Measurements from ENCODE around the gene SRR.

SRR gene

DNA sequence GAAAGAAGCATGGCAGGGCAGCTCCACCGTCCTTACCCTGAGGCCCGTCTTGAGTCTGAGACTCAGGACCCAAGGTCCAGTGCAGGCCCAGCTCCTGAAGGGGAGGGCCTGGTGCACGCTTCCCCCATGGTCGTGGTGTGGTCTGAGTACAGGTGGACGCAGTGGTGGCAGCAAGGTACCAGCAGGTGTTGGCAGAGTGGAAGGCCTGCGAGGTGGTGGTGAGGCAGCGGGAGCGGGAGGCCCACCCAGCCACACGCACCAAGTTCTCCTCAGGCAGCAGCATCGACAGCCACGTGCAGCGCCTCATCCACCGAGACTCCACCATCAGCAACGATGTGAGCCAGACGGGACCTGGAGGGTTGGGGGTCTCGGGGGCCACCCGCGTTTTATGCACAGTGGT is 69.4 kb downstream of the SRR start:
- no peak for DNase-seq

Measured in NCI-H774 (cell line).